Activated CD4-positive, alpha-beta T cell treated with anti-CD3 and anti-CD28 coated beads, Interleukin-2, amount 10 ng/mL, durations not matched to agents 7 days and 5 days (primary cell): Measurements from ENCODE around the gene AKAP13. TPM values are rescaled to one million over a fixed set of nuclear protein-coding genes. Genes with fewer than 3 reads are reported as not detected.

Experiments
- CTCF ChIA-PET: fragments of 350-600 bp; sonication (Branson Sonifier 250); formaldehyde crosslinking; loops from one replicate; lab custom pipeline; 2021; ENCODE audit warnings: antibody characterized with exemption; lab: Charles Lee
- POLR2A ChIA-PET: fragments of 350-600 bp; sonication (Branson Sonifier 250); formaldehyde crosslinking; loops from one replicate; lab custom pipeline; 2021; ENCODE audit warnings: antibody characterized with exemption; lab: Charles Lee
- DNase-seq: peaks from one replicate; pipeline ENCODE4 v3.0.0-alpha.2; 2020
- H3K27ac Mint-ChIP-seq: one replicate; pipeline ENCODE4 v1.8.0; 2021; ENCODE audit warnings: mild to moderate bottlenecking, moderate library complexity, mixed read lengths
- H3K27me3 Mint-ChIP-seq: one replicate; pipeline ENCODE4 v1.8.0; 2021; ENCODE audit warnings: mixed read lengths
- H3K36me3 Mint-ChIP-seq: one replicate; pipeline ENCODE4 v1.8.0; 2021; ENCODE audit warnings: low read depth, mixed read lengths
- H3K4me1 Mint-ChIP-seq: one replicate; pipeline ENCODE4 v1.8.0; 2021; ENCODE audit warnings: mixed read lengths
- H3K4me3 Mint-ChIP-seq: one replicate; pipeline ENCODE4 v1.8.0; 2021; ENCODE audit warnings: mild to moderate bottlenecking, moderate library complexity, mixed read lengths
- H3K9me3 Mint-ChIP-seq: one replicate; pipeline ENCODE4 v1.8.0; 2021; ENCODE audit warnings: mixed read lengths
- total RNA-seq, 2 experiments: library from RNA; stranded (reverse); gene quantifications; one replicate each; pipeline ENCODE4 v1.2.3, GENCODE V29; 2021

AKAP13 gene
- total RNA-seq, 2 experiments from 2014 or later, result 152 to 181 TPM

GRCh38 chr15:85444122-85444745, 63.8 kb downstream of the AKAP13 start:
- POLR2A ChIA-PET, result no interaction called here
- no peak for DNase-seq
- CTCF ChIA-PET, result no interaction called here

GRCh38 chr15:85445361-85445760, 65.0 kb downstream of the AKAP13 start:
- ChIA-PET CTCF (no interaction called here), POLR2A (no interaction called here)
- no peak overlapping the region for H3K4me3 Mint-ChIP-seq
- no peak for DNase-seq
- H3K36me3 Mint-ChIP-seq, result peaks cover 25% of the 10 kb centered on the region
- peaks cover 42% of the 10 kb centered on the region for H3K4me1 Mint-ChIP-seq
- no peaks in the 10 kb centered on the region for H3K27me3 Mint-ChIP-seq
- H3K27ac Mint-ChIP-seq, result no peak overlapping the region
- H3K9me3 Mint-ChIP-seq, result peaks cover 27% of the 10 kb centered on the region

More at GRCh38 chr15:85444122-85444745, 63.8 kb downstream of the AKAP13 start:
- Mint-ChIP-seq H3K36me3 (peaks cover 14% of the 10 kb centered on the region), H3K9me3 (peaks cover 18% of the 10 kb centered on the region), H3K27me3 (no peaks in the 10 kb centered on the region), H3K4me1 (peaks cover 41% of the 10 kb centered on the region), H3K4me3 (no peak overlapping the region), H3K27ac (no peak overlapping the region)

- Mint-ChIP-seq H3K9me3 (peaks cover 38% of the 10 kb centered on the region), H3K27me3 (no peaks in the 10 kb centered on the region), H3K27ac (no peak overlapping the region), H3K36me3 (peaks cover 38% of the 10 kb centered on the region), H3K4me1 (peaks cover 13% of the 10 kb centered on the region), H3K4me3 (no peak overlapping the region)
- CTCF ChIA-PET, result no interaction called here
- no peak for DNase-seq
- POLR2A ChIA-PET, result no interaction called here
These were observed 70.8 kb downstream of the AKAP13 start for GRCh38 chr15:85451099-85451700.

- CTCF ChIA-PET, result interaction anchor here (1.5 to 1.6 kb wide), 2 partner anchors 9 to 10 kb away, joined by 3 read pairs; no protein-coding TSS in a partner anchor
- Mint-ChIP-seq H3K27me3 (no peaks in the 10 kb centered on the region), H3K4me1 (peaks cover 15% of the 10 kb centered on the region)
These were observed 72.0 kb downstream of the AKAP13 start for GRCh38 chr15:85452436-85452835.

GRCh38 chr15:85453144-85453872, 72.9 kb downstream of the AKAP13 start:
- DNase-seq, result no peak
- no peak overlapping the region for H3K4me3 Mint-ChIP-seq
- ChIA-PET CTCF (interaction anchor here (1.5 to 1.6 kb wide), 2 partner anchors 8 to 9 kb away, joined by 3 read pairs; no protein-coding TSS in a partner anchor), POLR2A (no interaction called here)
- H3K27ac Mint-ChIP-seq, result no peak overlapping the region
- H3K36me3 Mint-ChIP-seq, result peaks cover 37% of the 10 kb centered on the region
- H3K9me3 Mint-ChIP-seq, result peaks cover 26% of the 10 kb centered on the region
- peaks cover 16% of the 10 kb centered on the region for H3K4me1 Mint-ChIP-seq
- no peaks in the 10 kb centered on the region for H3K27me3 Mint-ChIP-seq

More at GRCh38 chr15:85452436-85452835, 72.0 kb downstream of the AKAP13 start:
- peaks cover 37% of the 10 kb centered on the region for H3K36me3 Mint-ChIP-seq
- no peak overlapping the region for H3K27ac Mint-ChIP-seq
- no peak for DNase-seq
- no peak overlapping the region for H3K4me3 Mint-ChIP-seq
- peaks cover 34% of the 10 kb centered on the region for H3K9me3 Mint-ChIP-seq
- POLR2A ChIA-PET, result no interaction called here

- H3K4me1 Mint-ChIP-seq, result peaks cover 14% of the 10 kb centered on the region
- no peak overlapping the region for H3K27ac Mint-ChIP-seq
- ChIA-PET POLR2A (no interaction called here), CTCF (interaction anchor here (1.0 kb wide), 1 partner anchor 123 kb away, joined by 3 read pairs; no protein-coding TSS in a partner anchor)
- no peak for DNase-seq
- peaks cover 33% of the 10 kb centered on the region for H3K36me3 Mint-ChIP-seq
- H3K9me3 Mint-ChIP-seq, result peaks cover 21% of the 10 kb centered on the region
- H3K4me3 Mint-ChIP-seq, result no peak overlapping the region
- no peaks in the 10 kb centered on the region for H3K27me3 Mint-ChIP-seq
These were observed 74.0 kb downstream of the AKAP13 start for GRCh38 chr15:85454403-85454802.

GRCh38 chr15:85455891-85456290, 75.5 kb downstream of the AKAP13 start:
- H3K27ac Mint-ChIP-seq, result no peak overlapping the region
- no peak for DNase-seq
- no peaks in the 10 kb centered on the region for H3K27me3 Mint-ChIP-seq
- POLR2A ChIA-PET, result interaction anchor here (0.6 kb wide), 1 partner anchor 78 kb away, joined by 3 read pairs; no protein-coding TSS in a partner anchor
- H3K4me3 Mint-ChIP-seq, result no peak overlapping the region
- peaks cover 21% of the 10 kb centered on the region for H3K4me1 Mint-ChIP-seq
- peaks cover 25% of the 10 kb centered on the region for H3K36me3 Mint-ChIP-seq
- H3K9me3 Mint-ChIP-seq, result peaks cover 9% of the 10 kb centered on the region
- CTCF ChIA-PET, result interaction anchor here (0.5 to 1.3 kb wide), 2 partner anchors 9 to 114 kb away, joined by 4 to 5 read pairs; no protein-coding TSS in a partner anchor

GRCh38 chr15:85456798-85457197, 76.4 kb downstream of the AKAP13 start:
- CTCF ChIA-PET, result interaction anchor here (1.0 to 1.3 kb wide), 2 partner anchors 10 to 49 kb away, joined by 3 to 5 read pairs; no protein-coding TSS in a partner anchor
- H3K4me1 Mint-ChIP-seq, result peaks cover 27% of the 10 kb centered on the region
- POLR2A ChIA-PET, result no interaction called here
- peaks cover 21% of the 10 kb centered on the region for H3K36me3 Mint-ChIP-seq
- no peak for DNase-seq
- H3K27ac Mint-ChIP-seq, result no peak overlapping the region
- H3K9me3 Mint-ChIP-seq, result peaks cover 3% of the 10 kb centered on the region
- H3K27me3 Mint-ChIP-seq, result no peaks in the 10 kb centered on the region
- H3K4me3 Mint-ChIP-seq, result no peak overlapping the region

GRCh38 chr15:85457392-85457968, 77.1 kb downstream of the AKAP13 start:
- no peak overlapping the region for H3K27ac Mint-ChIP-seq
- peaks cover 14% of the 10 kb centered on the region for H3K36me3 Mint-ChIP-seq
- DNase-seq, result no peak
- H3K9me3 Mint-ChIP-seq, result no peaks in the 10 kb centered on the region
- H3K4me3 Mint-ChIP-seq, result no peak overlapping the region
- H3K27me3 Mint-ChIP-seq, result no peaks in the 10 kb centered on the region
- H3K4me1 Mint-ChIP-seq, result peaks cover 28% of the 10 kb centered on the region
- ChIA-PET CTCF (interaction anchor here (1.0 kb wide), 1 partner anchor 48 kb away, joined by 3 read pairs; no protein-coding TSS in a partner anchor), POLR2A (no interaction called here)

GRCh38 chr15:85458764-85459163, 78.4 kb downstream of the AKAP13 start:
- POLR2A ChIA-PET, result no interaction called here
- no peaks in the 10 kb centered on the region for H3K9me3 Mint-ChIP-seq
- H3K27me3 Mint-ChIP-seq, result no peaks in the 10 kb centered on the region
- no peak for DNase-seq
- CTCF ChIA-PET, result no interaction called here
- H3K4me3 Mint-ChIP-seq, result no peak overlapping the region
- peaks cover 37% of the 10 kb centered on the region for H3K4me1 Mint-ChIP-seq
- H3K36me3 Mint-ChIP-seq, result peaks cover 14% of the 10 kb centered on the region
- no peak overlapping the region for H3K27ac Mint-ChIP-seq

- POLR2A ChIA-PET, result no interaction called here
- Mint-ChIP-seq H3K27ac (no peak overlapping the region), H3K27me3 (no peaks in the 10 kb centered on the region), H3K36me3 (peaks cover 14% of the 10 kb centered on the region), H3K4me1 (peaks cover 37% of the 10 kb centered on the region), H3K9me3 (peaks cover 3% of the 10 kb centered on the region), H3K4me3 (no peak overlapping the region)
- CTCF ChIA-PET, result interaction anchor here (1.1 to 1.2 kb wide), 2 partner anchors 9 to 47 kb away, joined by 3 read pairs; no protein-coding TSS in a partner anchor
- no peak for DNase-seq
These were observed 81.6 kb downstream of the AKAP13 start for GRCh38 chr15:85462029-85462428.

- POLR2A ChIA-PET, result interaction anchor here (0.6 kb wide), 1 partner anchor 12 kb away, joined by 6 read pairs; no protein-coding TSS in a partner anchor
- H3K27ac Mint-ChIP-seq, result no peak overlapping the region
- CTCF ChIA-PET, result interaction anchor here (0.7 to 1.5 kb wide), 5 partner anchors 11 to 1540 kb away, joined by 3 to 4 read pairs (median 3); no protein-coding TSS in a partner anchor
- peaks cover 13% of the 10 kb centered on the region for H3K36me3 Mint-ChIP-seq
- H3K27me3 Mint-ChIP-seq, result no peaks in the 10 kb centered on the region
- peaks cover 34% of the 10 kb centered on the region for H3K4me1 Mint-ChIP-seq
- peaks cover 3% of the 10 kb centered on the region for H3K9me3 Mint-ChIP-seq
- H3K4me3 Mint-ChIP-seq, result no peak overlapping the region
- DNase-seq, result no peak
These were observed 83.0 kb downstream of the AKAP13 start for GRCh38 chr15:85463276-85463892.
